IPS DF 4.7 (cell line): ENCODE measurements around the gene TMEM164.

Experiments used
- DNase-seq: peaks from one replicate; pipeline ENCODE4 v3.0.0-alpha.2; 2013; ENCODE audit warnings: low spot score; ENCODE audit errors: extremely low read depth

Gene TMEM164

GRCh38 chrX:110201799-110202198 is 198.9 kb downstream of the TMEM164 start:
- DNase-seq = no peak

- DNase-seq = no peak
These were observed 202.1 kb downstream of the TMEM164 start for GRCh38 chrX:110204986-110205385.

- DNase-seq = no peak
These were observed 205.2 kb downstream of the TMEM164 start for GRCh38 chrX:110208092-110208491.

GRCh38 chrX:110210417-110211139 is 207.7 kb downstream of the TMEM164 start:
- no peak for DNase-seq

GRCh38 chrX:110211340-110211739 is 208.4 kb downstream of the TMEM164 start:
- no peak for DNase-seq

GRCh38 chrX:110212299-110212698 is 209.4 kb downstream of the TMEM164 start:
- no peak for DNase-seq

GRCh38 chrX:110213183-110213582 is 210.3 kb downstream of the TMEM164 start:
- no peak for DNase-seq

- no peak for DNase-seq
These were observed 211.8 kb downstream of the TMEM164 start for GRCh38 chrX:110214684-110215083.

- no peak for DNase-seq
These were observed 212.5 kb downstream of the TMEM164 start for GRCh38 chrX:110215411-110215810.

GRCh38 chrX:110216027-110216426 is 213.1 kb downstream of the TMEM164 start:
- no peak for DNase-seq

GRCh38 chrX:110218591-110218990 is 215.7 kb downstream of the TMEM164 start:
- DNase-seq = no peak

- no peak for DNase-seq
These were observed 217.0 kb downstream of the TMEM164 start for GRCh38 chrX:110219920-110220319.

GRCh38 chrX:110222497-110223257 is 219.8 kb downstream of the TMEM164 start:
- DNase-seq = no peak

- DNase-seq = no peak
These were observed 222.2 kb downstream of the TMEM164 start for GRCh38 chrX:110224926-110225617.

GRCh38 chrX:110226931-110227330 is 224.0 kb downstream of the TMEM164 start:
- DNase-seq = no peak
